ENCODE data around the gene CDH23.

GRCh38 chr10:71449026-71449425 is 52.3 kb downstream of the CDH23 start:
- TF ChIP-seq POLR2A (IDR thresholded peaks at IDR 0.05) = no peak
- TF ChIP-seq CTCF (IDR thresholded peaks at IDR 0.05) = no peak
- TF ChIP-seq EP300 (IDR thresholded peaks at IDR 0.05) = no peak

All from suprapubic skin (tissue), 3 donors.